GM21529 (cell line): ENCODE data around the gene TEX22.

Experiments used
- ATAC-seq: cut with Tn5 transposase; IDR thresholded peaks from one replicate; pipeline ENCODE4 v1.9.1; 2021; ENCODE audit not compliant: unreplicated experiment

Gene TEX22

GRCh38 chr14:105437723-105438500 lies 39.6 kb downstream of the TEX22 start:
- no peak for ATAC-seq

GRCh38 chr14:105439179-105439578 lies 40.8 kb downstream of the TEX22 start:
- no peak for ATAC-seq

- ATAC-seq = no peak
Observed at GRCh38 chr14:105439710-105440553, 41.6 kb downstream of the TEX22 start.

DNA sequence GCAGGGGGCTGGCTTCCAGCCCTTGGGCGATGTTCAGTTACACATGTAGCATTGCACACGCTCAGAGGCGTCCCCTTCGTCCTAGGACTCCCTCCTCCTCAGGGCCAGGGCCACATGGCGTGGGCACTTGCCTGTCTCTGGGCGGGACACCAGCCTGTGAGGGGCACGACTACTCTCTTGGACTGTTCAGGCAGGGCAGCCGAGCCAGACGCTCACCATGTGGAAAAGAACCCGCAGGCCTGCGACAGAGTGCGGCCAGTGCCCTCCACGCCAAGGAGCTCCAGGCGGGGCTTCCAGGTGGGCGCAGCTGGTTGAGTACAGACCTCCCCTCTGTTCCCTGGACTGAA lies 42.2 kb downstream of the TEX22 start:
- ATAC-seq = no peak

DNA sequence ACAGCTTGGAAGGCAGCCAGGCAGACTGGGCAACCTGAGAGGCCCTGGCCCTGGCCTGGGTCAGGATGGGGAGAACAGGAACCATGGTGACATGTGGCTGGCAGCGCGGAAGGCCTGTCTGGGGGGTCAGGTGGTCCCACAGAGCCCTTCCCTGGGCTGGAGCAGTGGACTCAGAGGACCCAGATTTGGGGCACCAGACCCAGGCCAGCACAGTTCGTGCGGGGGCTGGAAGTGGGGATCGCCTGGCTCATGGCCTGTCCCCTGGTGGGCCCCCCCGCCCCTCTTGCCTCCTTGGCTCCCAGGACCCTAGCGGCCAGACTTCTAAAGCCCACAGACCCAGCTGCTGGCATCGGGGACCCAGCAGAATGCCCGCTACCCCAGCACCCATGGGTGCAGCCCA lies 42.7 kb downstream of the TEX22 start:
- ATAC-seq = no peak

GRCh38 chr14:105442125-105442524 lies 43.8 kb downstream of the TEX22 start:
- ATAC-seq = no peak

- no peak for ATAC-seq
Observed at GRCh38 chr14:105442834-105443233, 44.5 kb downstream of the TEX22 start.

DNA sequence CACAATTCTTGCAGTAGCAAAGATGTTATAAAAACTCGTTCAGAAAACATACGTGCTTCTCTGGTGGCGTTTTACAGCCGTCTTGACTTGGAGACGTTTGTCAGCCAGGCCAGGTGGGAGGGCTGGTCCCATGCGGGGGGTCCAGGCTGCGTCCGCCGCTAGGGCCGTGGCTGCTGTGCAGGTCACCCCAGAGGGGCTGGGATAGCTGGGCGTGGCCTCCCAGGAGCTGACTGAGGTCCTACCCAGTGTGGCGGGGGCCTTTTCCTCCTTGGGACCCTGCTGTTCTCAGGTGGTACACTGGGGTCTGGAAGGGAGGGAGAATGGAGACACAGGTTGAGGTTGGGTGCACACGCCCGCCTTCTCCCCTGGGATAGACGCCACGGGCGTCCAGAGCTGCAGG lies 46.5 kb downstream of the TEX22 start:
- no peak for ATAC-seq

- no peak for ATAC-seq
Observed at GRCh38 chr14:105445290-105445689, 47.0 kb downstream of the TEX22 start.

- no peak for ATAC-seq
Observed at GRCh38 chr14:105445901-105446845, 47.8 kb downstream of the TEX22 start.

DNA sequence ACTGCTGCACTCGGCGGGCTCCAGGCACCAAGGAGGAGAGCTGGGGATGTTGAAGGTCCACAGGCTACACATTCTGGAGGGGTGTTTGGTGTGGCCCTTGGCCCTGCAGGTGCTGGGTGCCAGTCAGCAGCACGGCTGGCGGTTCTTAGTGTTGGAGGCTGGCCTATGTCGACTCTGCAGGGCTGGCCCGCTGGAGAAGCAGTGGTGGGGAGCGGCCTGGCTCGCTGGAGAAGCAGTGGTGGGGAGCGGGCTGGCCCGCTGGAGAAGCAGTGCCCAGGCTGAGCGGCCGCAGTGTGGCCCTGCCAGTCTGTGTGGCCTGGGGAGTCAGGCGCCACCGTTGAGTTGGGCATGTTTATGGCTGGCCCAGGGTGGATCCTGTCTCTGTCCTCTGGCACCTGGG lies 48.6 kb downstream of the TEX22 start:
- ATAC-seq = no peak

GRCh38 chr14:105447651-105448640 lies 49.6 kb downstream of the TEX22 start:
- ATAC-seq = no peak

- peak; percentile 58 for ATAC-seq
Observed at GRCh38 chr14:105448706-105449111, 50.4 kb downstream of the TEX22 start.

DNA sequence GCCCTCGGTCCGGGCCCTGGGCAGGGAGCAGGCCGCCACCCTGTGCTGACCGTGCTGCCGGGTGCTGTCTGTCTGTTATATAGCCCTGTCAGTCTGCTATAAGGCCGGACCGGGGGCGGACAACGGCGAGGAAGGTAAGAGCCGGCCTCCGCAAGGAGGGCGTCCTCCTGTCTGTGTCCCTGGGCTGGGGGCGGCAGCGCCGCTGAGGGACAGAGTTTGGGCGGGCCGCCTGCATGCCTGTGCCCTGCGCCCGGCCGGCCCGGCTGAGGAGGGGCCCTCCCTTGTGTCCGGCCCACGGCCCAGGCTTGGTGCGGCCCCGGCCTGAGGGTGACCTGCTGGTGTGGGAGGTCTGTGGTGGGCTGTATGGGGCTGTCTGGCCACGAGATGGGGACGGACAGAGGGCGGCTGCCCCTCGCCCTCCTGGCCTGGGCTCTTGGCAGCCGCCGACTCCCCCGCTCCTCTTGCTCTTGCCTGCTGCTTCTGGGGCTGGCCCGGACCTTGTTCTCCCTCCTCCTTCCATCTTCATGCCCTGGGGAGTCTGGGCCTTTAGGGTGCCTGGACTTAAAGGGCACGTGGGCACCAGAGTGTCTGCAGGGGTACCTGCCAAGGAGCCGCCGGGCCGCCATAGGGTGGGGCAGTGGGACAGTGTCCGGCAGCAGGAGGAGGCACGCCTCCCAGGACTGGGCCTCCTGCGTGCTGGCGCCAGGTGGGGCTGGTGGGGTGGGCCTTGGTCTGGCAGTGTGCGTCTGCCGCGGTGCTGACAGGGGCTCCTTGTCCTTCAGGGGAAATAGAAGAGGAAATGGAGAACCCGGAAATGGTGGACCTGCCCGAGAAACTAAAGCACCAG lies 51.2 kb downstream of the TEX22 start:
- ATAC-seq = no peak

GRCh38 chr14:105450123-105450505 lies 51.8 kb downstream of the TEX22 start:
- no peak for ATAC-seq

DNA sequence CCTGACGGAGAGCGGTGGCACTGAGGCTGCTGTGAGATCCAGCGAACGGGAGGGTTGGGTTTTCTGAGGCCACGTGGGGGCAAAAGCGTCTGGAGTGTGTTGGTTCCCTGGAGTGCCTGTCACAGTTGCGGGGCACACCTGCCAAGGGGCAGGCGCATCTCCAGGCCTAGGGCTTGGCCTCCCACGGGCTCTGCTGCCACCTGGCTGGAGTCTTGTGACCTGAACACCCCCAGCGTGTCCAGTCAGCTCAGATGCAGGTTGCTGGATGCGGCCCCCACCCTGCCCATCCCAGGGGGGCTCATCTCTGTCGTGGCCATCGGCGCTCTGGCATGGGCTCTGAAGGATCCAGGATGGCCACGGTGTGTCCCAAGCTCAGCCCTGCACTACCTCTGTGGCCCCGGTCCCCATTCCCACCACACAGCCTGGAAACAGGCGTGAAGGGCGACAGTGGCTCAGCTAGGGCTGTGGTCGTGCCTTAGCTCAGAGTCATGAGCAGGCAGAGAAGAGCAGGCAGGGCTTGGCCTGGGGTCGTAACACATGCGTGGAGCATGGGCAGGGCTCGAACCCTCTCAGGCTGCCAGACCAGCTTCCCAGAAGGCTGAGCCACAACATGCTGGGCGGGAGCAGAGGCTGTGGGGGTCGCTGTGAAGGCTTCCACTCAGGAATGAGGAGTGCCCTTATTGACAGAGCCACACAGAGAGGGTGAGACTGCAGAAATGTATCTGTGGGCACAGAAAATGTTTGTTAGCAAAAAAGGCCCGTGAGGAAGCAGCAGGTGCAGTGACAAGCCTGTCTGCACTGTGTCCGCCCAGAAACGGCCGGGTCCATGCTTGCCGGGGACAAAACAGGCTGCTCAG lies 52.8 kb downstream of the TEX22 start:
- ATAC-seq = no peak

DNA sequence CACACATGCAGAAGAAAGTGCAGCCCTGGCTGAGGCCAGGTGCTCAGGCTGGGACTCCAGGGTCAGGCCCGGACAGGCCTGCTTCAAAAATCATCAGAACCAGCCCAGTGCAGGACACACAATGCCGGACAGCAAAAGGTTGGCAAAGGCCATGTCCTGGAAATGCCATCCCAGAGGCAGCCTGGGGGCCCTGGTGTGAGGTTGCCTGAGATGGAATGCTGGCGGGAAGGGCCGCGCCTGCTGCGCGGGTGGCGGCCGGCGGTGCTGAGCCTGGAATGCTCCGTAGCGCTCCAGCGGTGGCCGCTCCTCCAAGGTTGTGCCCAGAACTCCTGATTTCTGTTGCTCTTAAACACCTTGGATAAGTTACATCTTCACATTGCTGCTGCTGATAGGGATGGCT lies 54.6 kb downstream of the TEX22 start:
- ATAC-seq = no peak

DNA sequence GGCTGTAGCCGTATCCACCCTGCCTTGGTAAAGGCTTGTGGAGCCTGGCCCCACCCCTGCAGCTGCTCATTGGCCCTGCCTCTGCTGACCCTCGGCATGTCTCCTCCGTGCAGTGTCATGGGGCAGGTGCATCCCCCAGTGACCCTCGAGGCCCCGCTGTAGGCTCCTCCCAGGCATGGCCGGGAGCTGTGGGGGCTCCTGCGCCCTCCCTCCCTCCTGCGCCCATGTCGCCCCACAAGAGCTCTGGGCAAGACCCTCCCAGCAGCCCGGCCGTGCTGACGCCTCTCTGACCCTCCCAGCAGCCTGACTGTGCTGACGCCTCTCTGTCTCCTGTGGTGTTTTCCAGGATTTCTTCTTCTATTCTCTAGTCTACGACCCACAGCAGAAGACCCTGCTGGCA lies 55.5 kb downstream of the TEX22 start:
- no peak for ATAC-seq
